ENCODE data around the gene JCHAIN.

The JCHAIN gene

DNA sequence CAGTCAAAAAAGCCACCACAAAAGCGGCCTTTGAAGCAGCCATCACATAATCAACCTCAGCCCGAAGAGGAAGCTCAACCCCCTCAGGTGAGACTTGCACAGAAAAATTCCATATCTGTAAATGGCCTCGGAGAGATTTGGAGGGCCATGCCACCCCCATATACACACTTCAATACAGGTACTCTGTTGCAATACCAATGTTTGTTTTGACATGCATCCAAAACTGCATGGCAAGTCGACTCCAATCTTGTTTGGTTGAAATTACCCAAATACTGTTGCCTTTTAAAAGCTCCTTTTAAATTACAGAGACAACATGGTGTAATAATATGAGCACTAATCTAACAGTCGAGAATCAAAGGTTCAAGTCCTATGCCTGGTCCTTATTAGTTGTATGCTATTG is 31.8 kb downstream of the JCHAIN start:
- no peak for DNase-seq

- peak; percentile 61 for DNase-seq
These were observed 34.3 kb downstream of the JCHAIN start for GRCh38 chr4:70632028-70632427.

DNA sequence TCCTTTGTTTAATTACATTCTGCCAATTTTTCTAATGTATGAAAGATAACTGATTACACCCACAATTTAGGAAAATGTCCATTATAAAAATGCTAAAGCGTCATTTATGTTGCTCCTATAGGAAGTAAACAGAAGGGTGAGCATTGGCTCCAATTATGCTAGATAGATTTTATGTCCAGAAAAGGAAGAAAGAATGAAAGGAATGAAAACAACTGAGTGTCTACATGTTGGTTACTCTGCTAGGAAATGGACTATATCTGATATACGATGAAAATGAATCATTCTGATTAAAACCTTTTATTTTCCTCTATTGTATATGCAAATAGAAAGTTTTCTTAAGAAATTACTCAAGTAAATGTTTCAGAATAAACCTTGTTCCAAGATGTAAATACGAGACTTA is 36.1 kb downstream of the JCHAIN start:
- DNase-seq: peak; percentile 20

- DNase-seq: no peak
These were observed 36.7 kb downstream of the JCHAIN start for GRCh38 chr4:70629469-70630090.

DNA sequence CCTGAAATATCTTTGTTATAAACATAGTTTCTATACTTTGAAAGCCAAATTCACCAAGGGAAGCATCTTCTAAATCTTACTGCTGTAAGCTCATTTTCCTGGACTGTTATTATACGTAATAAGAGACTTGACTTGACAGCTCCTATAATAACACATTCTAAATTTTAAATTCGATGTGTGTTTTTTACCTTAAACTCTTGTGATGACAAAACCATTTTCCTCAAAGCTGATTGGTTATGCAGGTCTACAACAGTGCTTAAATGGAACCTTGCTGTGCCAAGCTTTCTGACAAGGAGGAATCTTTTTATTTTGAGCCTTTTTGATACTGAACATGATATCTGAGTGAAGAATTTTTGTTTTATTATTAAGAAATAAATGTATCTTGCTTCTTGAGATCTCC is 37.9 kb downstream of the JCHAIN start, which contains the start of gene ENAM:
Gene ENAM (plus strand): TSS at position 301 of the 400 bp plus-strand sequence. CDS start 757 bp downstream, outside the sequence.
- DNase-seq: no peak

DNA sequence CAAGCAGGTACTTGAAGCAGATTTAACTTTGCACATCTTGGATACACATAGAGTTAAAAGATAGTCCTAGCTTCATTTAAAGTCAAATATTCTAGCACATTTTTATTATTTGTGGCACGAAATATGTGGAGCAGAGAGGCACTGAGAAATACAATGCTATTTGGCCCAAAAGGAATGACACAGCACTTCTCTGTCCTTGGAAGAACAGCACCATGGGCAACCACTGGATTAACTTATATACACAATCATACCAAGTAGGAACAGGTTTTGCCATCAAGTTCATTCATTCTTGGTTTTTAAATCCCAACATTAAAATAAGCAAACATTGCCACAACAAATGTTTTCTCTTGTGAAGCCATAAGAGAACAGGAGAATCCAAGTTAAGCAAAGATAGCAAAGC is 38.7 kb downstream of the JCHAIN start:
- no peak for DNase-seq

DNA sequence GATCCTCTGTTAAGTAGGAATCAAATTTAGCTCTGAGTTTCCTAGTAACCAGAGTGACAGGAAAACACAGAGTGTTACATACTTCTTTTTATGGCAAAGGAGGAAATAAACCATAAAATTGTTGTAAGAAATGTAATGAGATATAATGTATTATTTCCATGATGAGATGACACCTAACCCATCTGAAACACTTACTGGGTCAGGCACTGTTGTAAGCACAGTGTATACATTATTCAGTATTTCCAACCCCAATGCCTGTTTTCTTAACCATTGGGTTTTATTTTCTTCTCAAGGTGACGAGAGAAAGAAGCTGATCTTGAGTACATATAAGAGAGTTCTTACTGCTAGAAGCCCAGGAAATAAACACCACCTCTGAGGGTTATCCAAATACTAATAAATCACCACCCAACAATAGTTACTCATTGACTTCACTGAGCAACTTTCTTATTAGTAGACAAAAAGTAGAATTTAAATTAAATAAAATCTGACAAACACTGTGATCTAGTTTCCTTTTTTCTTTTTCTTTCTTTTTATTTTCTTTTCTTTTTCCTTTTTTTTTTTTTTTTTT is 42.0 kb downstream of the JCHAIN start:
- DNase-seq: no peak

DNA sequence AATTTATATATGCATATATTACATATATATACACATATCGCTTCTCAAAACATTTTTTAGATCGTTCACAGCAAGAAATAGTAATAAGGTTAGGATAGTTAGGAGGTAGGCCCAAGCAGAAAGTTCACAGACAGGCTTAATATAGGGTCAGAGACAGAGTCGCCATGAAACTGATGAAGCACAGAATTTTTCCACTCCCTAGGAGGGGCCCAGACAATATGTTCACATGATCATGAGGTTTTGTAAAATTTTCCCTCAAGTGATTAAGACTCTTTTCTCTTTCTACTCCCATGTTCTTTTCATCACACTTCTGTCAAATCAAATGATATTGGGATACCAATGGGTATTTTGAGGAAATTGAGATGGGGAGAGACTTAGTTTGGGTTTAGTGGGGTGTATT is 43.0 kb downstream of the JCHAIN start:
- DNase-seq: no peak

DNA sequence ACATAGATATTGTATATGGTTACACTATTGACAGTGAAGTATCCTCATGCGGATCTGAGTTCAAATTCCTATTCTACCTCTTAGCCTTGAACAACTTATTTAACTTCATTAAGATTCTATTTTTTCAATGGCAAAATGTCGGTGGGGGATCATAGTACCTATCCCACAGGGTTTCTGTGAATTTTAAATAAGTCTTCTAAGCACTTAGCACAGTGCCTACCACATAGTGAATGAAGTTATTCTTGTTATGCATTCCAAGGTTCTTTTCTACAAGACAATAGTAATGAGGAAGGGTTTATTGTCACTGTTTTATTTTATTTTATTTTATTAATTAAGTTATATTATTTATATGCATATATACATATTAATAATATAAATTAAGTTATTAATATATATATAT is 46.5 kb downstream of the JCHAIN start:
- DNase-seq: no peak

DNA sequence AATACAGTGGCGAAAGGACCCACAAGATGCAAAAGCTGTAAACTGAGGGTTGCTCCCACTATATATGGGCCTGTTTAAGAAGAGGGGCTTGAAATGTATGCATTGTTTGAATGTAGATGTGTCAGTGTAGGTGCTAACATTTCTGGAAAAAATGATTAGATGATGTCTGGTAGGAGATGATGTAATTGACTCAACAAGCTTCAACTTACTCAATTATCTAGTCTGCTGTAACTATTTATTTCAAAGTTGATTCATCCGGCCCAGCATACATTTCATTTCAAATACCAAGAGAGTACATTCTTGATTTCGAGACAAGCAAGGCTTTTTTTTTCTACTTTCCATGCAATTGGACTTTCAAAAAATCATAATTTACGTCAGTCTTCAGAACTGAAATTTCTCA is 47.0 kb downstream of the JCHAIN start:
- DNase-seq: peak; percentile 3

DNA sequence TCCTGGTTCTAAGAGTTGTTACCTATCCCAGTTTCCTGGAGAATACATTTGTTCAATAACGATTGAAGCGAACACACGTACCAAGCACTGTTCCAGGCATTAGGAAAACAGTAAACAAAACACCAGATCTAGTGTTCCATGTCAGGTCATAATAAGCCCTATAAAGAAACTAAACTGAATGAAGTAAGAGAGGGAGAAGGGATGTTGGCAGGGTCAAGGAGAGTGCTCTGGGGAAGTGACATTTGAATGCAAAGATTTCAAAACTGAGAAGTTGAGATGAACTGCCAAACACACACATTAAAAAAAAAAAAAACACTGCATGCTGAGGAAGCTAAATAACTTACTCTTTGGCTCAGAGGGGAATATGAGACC is 52.1 kb downstream of the JCHAIN start:
- DNase-seq: no peak

DNA sequence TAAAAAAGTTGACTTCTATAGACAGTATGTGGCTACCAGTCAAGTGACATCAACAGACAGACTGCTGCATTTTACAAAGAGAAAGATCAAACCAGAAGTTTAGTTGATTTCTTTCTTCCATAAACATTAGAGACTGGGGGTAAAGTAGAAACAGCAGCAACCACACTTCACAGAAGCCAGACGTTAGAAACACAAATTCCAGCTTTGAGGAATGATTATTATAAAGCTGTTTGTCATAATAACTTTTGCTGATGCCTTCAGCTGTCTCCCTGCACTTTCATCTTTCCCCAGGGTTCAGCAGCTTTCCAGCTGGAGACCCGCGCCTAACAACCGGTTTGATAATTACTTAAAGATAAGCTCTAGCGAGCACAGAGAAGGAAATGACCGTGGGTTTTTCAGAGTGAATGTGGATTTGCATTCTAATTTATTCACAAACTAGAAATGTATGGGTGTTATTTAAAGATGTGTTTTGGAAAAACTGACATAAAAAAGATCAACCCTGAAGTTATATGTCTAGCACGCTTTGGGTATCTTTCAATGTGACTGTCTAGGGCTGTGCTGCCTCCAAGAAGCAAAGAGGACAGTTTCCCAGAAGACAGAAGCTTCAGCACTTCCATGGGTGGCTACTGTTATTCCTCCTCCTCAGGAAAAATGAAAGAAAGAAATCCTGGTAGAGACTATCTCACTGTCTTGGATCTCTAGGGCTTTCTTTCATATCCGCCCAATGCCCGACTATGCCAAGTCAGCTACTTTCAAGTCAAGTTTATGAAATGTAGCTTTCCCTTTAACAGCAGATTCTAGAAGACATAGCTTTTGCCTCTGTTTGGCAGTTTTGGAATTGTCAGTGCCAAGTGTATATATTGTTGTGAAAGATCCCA is 52.8 kb downstream of the JCHAIN start:
- DNase-seq: peak; percentile 18

DNA sequence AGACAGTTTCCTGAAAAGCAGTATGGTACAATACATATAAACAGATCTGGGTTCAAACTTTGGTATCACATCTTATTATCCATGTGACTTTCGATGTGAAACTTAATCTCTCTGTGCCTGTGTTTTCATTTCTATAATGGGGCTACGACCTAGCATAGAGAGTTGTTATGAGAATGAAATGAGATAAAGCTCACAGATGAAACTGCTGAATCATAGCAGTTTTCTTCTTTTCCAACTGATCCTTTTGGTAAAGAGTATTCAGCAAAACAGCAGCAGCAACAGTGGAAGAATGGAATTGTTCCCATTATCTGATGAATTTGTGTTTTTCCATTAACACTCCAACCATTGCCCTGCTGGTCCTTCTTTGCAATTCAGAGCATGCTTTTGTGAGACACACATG is 58.0 kb downstream of the JCHAIN start:
- DNase-seq: no peak

GRCh38 chr4:70607334-70607853 is 58.9 kb downstream of the JCHAIN start:
- no peak for DNase-seq

- DNase-seq: no peak
These were observed 59.8 kb downstream of the JCHAIN start for GRCh38 chr4:70606459-70606858.
